Hematopoietic multipotent progenitor cell treated with erythropoietin and hydrocortisone succinate and interleukin-3 and kit ligand, for 17 days (in vitro differentiated cells): Measurements from ENCODE around the gene CSGALNACT2.

Experiments
- DNase-seq: peaks from one replicate; pipeline ENCODE4 v3.0.0-alpha.2; 2015; ENCODE audit warnings: low spot score

Gene CSGALNACT2

DNA sequence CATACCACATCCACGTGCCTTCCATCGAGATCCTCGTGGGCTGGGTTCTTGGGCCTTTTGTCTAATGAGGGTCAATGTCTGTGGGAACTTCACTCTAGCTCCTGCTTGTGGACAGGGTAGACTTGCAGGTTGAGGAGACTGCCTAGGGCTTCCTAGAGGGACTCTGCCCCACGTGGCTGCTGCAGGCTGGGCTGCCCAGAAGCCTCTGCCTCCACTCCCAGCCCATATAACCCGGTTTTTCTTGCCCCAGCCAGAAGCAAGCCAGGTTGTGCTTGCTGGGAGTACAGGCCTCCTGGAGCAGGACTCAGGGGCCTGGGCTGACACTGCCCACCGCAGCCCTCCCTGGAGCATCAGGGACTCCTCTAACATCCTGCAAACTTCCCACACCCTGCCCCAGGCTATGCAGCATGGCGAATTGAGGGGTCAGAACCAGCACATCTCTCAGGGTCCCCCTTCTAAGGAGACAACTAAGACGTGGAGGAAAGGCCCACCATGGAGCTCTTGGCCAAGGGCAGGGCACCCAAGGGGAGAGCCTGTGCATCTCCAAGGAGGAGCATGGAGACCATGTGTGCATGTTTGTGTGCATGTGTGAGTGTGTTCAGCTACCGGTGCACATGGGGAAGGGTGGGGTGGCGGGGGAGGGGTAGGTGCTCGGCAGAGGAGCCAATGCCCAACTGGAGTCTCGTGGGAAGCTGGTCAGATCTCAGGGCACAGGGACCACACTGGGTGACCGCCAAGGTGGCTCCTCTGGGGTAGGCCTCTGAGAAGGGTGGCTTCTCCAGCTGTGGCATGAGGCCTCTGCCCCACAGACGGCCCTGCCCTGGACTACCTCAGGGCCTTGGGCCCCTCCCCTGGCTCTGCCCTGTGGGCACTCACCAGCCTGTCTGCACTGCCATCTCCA, 66.0 kb downstream of the CSGALNACT2 start:
- DNase-seq: no peak

- peak; percentile 21 for DNase-seq
These were observed 66.9 kb downstream of the CSGALNACT2 start for GRCh38 chr10:43204943-43205671.

DNA sequence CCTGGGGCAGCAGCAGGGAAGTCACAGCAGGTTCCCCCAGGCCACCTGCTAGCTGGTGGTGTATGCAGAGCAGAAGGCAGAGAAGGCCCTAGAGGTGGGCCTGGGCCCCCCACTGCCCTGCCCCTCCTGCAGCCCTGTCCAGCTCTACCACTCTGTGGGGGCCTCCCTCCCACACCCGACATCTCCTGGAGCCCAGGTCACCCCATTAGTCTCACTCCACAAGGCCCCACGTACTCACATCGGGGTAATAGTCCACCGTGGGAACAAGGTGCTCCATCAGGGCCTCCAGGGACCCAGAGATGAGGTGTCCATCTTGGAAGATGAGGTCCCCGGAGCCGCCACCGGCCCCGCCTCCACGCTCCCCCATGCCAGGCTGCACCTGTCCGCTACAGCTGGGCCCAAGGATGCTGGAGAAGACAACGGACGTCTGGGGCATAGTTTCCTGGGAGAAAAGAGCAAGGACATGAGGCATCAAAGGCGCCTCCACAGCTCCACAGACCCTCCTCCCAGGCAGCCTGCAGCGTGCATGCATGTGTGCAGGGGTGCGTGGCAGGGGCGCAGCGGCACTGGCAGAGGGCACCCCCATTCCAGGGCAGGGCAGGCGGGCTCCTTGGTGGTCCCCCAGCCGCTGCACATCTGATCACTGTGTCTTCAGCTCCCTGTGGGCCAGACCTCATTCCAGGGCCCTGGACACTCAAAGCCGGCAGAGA, 67.6 kb downstream of the CSGALNACT2 start:
- DNase-seq: no peak

- DNase-seq: no peak
These were observed 68.4 kb downstream of the CSGALNACT2 start for GRCh38 chr10:43206391-43207235.

- no peak for DNase-seq
These were observed 70.2 kb downstream of the CSGALNACT2 start for GRCh38 chr10:43208147-43209073.

DNA sequence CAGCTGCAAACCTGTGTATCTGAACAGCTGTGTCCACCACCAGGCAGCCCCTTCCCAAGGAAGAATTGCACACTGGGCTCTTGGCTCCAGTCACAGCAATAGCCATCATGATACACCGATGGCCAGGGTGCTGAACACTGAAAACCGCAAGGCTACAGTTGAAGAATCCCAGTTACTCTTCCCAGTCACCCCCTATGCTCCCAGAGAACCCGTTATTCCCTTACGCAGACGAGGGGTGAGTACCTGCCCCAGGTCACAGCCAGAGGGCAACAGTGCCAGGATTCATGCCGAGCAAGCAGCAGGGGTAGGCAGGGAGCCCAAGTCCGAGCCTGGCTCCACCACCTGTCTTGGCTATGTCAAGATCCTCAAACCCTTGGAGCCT, 70.8 kb downstream of the CSGALNACT2 start:
- DNase-seq: no peak

DNA sequence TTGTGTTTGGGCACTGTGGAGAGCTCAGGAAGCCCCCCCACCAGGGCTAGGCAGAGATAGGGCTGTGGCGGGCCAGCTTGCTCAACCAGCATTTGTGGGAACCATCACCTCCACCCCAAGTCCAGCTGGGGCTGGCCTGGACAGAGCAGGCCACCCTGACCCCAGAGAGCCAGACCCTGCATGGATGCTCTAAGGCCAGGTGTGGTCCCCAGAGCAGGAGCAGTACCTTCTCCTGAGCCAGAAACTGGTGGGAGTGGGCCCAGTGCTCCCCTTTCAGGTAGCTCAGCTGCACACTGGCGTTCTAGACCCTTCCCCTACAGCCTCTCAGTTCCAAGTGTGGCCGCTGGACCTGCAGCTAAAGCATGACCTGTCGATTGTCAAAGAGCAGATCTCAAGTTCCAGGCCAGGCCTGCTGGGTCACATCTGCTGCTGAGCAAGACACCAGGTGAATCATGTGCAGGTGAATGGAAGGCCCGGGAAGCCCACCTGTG, 71.5 kb downstream of the CSGALNACT2 start:
- DNase-seq: no peak

GRCh38 chr10:43210556-43210955, 72.3 kb downstream of the CSGALNACT2 start:
- no peak for DNase-seq

GRCh38 chr10:43211030-43211429, 72.8 kb downstream of the CSGALNACT2 start:
- no peak for DNase-seq

DNA sequence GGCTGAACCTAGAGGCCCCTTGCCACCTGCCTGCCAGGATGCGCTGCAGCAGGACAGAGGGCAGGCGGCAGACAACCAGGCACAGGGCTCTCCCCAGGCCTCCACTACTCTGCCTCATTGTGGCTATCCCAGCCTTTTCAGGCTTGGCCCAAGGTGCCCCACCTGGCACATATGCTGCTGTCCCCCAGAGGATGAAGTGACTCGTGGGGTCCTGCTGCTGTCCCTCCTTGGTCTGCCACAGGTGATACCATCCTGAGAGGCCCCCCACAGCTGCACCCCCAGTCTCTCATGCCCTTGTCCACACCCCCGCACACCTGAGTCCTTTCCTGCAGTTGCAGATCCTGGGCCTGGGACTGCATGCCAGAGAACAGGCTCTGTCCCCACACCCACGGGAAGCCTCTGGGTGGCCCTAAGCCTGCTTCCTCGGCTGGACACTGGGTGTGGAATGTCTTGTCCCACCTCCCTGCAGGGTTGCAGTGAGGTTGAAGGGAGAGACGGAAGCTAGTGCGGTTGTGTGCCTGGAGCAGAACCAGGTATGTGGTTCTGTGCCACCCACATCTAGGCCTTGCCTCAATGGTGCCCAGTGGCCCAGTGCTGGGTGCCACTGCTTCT, 73.3 kb downstream of the CSGALNACT2 start:
- DNase-seq: no peak

DNA sequence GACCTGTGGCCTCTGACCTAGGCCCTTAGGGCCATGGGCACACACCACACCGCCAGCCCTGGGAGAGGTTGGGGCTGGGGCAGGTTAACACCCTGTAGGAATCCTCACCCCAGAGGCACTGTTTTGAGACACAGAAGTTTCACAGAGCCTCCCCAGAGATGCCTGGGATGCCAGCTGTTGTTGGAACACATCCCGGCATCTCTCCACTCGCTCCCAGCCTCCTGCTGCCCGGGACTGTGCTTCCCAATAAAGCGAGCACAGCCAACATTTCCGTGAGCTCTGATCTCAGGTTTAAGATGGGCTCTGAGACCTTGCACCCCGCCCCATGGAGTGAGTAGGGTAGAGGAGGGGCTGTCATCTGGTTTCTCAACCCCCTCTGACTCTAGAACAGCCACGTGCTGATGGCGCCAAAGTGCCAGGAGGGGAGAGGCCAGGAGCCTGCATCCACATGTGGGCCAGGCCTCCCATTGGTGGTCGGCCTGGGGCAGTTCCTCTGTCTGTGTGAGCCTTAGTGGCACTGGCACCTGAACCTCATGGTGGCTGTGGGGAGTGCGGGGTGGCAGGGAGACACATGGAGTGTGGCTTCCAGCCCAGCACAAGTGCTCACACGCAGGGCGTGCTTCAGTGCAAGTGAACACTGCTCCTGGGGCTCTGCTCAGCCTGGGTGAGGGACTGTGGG, 73.9 kb downstream of the CSGALNACT2 start:
- no peak for DNase-seq

DNA sequence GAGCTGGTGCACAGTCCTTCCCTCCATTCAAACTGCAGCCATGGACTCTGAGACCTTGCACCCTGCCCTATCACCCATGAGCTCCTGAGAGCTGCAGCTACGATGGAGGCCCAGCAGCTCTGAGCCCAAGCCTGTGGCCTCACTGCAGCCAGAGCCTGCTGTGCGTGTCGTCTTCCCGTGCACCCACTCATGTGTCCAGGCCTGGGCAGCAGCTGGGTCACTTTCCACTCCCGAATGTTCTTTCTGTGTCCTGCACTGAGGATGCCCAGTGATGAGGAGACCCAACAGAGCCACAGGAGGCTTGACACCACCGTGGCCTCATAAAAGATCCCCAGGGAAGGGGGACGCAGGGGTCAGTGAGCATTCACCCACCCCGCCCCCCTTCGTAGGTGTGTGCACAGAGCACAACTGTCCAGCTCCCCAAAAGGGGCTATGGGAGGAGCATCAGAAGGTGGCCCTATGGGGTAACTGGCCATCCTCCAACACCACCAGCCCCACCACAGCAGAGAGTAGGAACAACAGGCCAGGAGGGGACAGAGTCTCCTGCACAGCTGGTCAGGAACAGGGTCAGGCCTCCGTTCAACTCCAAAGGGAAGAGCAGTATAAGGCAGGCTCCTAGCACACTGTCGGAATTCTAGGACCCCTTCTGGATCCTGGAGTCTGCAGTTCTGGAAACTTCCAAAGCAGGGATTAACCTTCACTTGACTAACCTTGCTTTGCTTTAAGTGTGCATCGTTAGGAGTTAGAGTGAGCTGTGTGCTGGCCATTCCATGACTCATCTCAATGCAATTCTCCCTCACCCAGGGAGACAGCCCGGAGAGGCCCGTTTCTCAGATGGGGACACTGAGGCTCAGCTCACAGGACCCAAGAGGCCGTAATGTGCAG, 76.1 kb downstream of the CSGALNACT2 start:
- DNase-seq: no peak

DNA sequence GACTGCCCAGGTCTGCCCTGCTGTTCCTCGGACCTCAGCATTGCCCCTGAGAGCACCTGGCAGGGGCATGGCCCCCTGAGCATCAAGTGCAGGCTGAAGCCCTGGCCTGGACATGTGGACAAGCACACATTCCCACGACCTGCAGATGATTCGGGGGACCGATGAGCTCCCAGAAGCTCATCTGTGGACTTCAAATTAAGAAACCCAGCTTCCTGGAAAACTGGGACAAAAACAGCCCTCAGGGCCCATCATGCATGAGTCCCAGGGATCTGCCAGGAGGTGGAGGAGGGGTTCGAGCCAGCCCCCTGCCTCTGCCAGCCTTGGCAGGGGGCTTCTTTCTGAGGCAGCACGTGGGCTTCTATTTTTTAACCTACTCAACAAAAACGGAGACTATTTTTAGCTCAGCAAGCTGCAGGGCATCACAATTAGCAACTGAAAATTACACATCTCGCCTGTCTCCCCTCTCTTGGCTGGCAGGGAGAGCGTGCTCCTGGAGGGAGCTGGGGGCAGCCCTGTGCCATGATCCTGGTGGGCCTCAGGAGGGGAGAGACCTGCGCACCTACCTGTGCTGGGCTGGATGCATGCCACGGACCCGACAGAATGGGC, 76.8 kb downstream of the CSGALNACT2 start:
- DNase-seq: no peak

- DNase-seq: no peak
These were observed 77.7 kb downstream of the CSGALNACT2 start for GRCh38 chr10:43215758-43216455.

DNA sequence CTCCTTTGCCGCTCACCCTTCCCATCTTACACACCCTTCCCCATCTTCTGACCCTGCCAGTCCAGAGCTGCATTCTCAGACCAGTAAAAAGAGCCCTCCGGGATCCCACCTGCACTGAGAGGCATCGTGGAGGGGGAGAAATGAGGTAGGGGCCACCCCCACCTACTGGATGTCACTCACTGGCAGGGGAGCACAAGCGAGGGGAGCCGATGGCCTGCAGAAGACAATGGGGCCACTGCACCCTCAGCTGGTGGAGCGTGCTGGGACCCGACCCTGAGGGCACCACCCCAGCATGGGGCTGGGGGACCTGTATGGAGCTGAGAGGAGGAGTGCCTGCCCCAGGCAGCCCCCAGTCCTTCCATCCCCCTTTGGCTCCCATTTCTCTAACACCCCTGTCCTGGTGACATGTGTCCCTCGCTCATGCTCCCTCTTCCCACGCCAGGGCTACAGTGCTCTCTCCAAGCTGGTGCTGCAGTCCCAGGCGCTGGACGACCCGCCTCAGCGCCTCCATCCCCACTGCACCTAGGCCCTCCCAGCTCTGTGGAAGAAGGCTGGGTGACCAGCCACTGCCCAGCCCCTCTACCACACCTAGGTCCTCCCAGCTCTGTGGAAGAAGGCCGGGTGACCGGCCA, 78.8 kb downstream of the CSGALNACT2 start:
- DNase-seq: no peak

- DNase-seq: no peak
These were observed 79.4 kb downstream of the CSGALNACT2 start for GRCh38 chr10:43217563-43218205.
